A172 (cell line): Measurements from ENCODE around the gene PUM2. TPM values are rescaled to one million over a fixed set of nuclear protein-coding genes. Genes with fewer than 3 reads are reported as not detected.

Source experiments
- DNase-seq: peaks from one replicate; pipeline ENCODE4 v3.0.0-alpha.2; 2015; ENCODE audit warnings: low spot score
- total RNA-seq: library from RNA; depleted of rRNA; stranded (reverse); fragments of >200 nt; shearing (Covaris generic); gene quantifications from 2 replicates; pipeline ENCODE4 v1.2.3, GENCODE V29; 2014

PUM2 gene
- total RNA-seq, 1 experiment from 2014 or later: 19.4 TPM

DNA sequence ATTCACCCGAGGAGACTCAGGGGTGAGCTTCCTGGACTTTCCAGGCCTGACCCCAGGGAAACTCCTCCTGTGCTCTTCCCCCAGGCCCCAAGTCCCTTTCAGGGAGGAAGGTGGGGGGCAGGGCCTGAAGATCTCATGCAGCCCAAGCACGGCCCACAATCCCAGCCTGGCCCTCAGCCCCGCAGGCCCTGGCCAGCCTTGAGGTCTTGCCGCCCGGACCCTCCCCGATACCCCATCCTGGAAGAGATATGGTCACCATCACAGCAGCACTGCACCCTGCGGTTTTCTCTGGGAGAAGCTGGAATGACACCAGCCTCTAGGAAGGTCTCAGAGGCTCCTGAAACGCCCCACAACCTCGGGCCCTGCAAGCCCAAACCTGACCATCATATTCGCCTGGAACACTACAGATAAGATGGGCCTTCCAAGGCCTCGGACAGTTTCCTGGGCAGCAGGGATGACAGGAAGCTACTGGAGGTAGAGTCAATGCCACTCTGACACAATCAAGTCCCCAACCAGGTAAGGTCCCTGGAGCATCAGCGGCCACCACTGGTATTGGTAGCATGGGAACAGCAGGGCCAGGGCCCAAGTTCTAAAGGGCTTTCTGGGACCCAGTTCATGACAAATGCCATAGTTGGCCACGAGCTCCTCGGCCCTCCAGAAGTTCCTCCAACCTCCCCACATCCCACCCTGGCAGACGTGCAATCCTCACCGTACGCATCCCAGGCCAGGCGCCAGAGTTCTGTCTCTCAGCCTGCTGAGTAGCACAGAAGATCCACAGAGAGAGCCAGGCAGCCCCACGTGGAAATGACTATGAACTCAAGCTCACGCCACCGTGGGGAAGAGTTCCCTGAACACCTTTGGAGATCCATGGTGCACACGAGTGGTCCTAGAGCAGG, 134.3 kb downstream of the PUM2 start:
- no peak for DNase-seq

- no peak for DNase-seq
Observed at GRCh38 chr2:20215183-20216040, 135.2 kb downstream of the PUM2 start.

DNA sequence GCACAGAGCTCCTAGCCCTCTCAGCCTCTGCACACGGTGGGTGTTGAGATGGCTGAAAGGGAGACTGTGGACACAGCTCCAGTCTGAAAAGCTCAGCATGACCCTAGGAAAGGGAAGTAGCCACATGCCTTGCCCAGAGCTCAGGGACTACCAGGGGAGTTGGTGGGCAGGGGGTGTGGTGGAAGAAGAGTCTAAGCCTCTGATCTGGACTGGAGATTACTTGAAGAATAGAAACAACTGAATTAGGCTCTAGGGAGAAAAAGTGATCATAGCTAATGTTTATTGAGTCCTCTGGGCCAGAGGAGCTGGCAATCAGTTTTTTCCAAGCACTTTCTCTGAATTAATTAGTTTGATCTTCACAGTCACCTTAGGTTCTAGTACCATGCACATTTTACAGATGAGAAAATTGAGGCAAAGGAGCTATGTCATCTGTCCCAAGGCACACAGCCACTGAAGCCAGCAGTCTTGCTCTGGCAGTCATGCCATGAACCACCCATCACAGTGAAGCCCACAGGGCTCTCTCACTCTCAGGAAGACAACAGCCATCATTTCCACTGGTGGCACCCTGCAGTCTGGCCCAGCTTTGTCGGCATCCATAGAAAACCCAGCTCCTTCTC, 136.0 kb downstream of the PUM2 start:
- no peak for DNase-seq

DNA sequence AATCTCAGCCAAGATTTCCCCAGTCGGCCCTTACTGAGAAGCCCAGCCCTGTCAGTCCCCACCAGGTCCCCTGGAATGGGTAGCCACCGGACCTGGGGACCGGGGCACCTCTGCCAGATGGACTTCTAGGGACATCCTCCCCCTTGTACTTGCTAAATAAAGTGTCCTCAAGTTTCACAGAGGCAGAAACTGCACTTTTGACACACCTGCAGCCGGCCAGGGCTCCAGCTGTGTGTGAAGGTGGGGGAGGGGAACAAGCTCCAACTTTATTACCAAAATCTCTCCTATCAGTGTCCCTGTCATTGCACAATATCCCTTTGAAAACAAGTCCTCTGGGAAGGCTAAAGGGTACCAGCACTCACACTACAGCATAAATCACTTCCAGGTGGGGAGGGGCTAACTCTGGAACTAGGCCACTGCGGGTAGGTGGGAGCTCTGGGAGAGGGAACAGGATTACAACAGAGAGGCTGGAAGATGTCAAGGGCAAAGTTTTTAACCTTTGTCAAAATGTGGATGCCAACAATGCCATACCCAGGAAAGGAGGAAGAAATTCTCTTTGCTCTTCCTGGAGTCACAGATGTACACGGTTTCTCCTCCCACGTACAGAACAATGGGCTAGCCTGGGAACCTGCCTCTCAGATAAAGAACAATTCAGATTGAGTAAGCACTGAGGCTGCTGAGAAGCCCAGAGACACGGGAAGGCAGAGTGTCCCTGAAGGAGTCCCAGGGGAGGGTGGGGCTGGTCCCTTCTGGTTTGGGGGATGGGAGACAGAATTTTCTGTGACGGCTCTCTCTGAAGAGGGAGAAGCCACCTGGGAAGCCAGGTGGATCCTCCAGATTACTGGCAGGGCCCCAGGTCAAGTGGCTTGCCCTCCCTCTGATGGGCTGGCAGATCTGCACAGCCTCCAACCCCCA, 136.7 kb downstream of the PUM2 start:
- no peak for DNase-seq

GRCh38 chr2:20212871-20213503, 137.7 kb downstream of the PUM2 start:
- DNase-seq: no peak

- DNase-seq: no peak
Observed at GRCh38 chr2:20212459-20212870, 138.2 kb downstream of the PUM2 start.

GRCh38 chr2:20211860-20212458, 138.7 kb downstream of the PUM2 start:
- no peak for DNase-seq

DNA sequence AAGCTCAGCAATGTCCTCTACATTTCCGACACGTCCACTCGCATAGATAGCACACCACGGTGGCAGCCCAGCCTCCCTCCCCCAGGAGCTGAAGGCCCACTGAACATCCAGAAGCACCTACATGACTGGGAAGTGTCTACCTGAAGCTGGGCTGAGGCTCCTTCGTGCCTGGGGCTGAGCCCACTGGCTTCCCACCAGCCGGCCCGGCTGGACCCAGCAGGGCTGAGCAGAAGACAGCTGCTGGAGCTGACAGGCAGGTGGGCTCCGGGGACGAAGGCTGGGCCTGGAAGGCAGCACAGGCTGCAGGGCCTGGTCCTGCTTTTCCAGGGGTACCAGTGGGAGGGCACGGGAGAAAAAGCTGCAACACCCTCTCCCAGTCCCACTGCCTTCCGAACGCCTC, 139.2 kb downstream of the PUM2 start:
- DNase-seq: no peak

DNA sequence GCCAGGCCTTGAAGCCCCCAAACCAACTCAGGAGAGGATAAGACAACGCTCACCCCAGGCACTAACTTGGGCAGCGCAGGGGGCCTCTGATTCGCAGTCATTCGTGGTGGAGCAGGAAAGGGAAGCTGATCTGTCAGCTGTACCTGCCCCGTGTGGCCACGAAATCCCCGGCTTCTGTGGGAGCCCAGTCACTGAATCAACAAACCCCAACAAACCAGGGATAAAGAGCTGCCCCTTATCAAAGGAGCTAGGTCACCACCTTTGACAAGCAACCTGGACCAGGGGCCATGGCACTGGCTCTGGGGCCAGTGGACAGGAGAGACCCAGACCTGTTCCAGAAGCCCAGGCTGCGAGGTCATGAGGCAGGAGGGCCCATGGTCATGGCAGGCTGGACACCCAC, 140.2 kb downstream of the PUM2 start:
- peak; percentile 26 for DNase-seq

GRCh38 chr2:20209373-20210109, 141.1 kb downstream of the PUM2 start:
- no peak for DNase-seq

DNA sequence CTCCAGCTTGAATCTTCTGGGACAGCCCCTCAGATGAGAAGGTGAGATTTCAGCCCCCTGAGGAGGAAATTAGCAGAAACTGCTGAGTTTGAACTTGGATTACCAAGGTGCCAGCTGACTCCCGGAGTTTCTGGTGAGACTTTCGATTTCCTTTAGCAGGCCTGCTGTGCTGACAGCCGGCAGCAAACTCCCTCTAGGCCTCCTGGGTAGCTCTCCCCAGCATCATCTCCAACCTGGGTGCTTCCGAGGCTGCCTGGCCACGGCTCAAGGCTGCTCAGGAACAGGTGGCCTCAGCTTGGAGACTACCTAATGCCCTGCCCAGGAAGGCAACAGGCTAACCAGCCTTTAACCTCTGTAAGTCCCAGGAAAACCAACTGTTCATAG, 142.2 kb downstream of the PUM2 start:
- no peak for DNase-seq

DNA sequence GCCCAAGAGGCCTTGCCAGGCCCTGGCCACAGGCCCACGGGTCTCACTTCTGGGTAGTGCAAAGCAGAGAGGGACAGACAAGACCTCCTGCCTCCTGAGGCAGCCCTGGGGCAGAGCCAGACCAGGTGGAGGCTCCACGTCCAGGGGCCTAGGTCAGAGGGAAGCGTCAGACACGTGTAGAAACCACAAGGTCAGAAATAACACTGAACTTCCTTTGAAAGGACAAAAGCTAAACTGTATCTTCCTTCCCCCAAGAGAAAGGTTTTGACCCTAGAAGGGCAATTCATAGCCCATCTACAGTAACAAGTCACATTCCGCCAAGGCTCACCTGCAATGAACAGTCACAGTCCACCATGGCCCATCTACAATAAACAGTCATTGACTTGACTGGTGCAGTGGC, 143.6 kb downstream of the PUM2 start:
- no peak for DNase-seq

- DNase-seq: no peak
Observed at GRCh38 chr2:20205915-20206524, 144.6 kb downstream of the PUM2 start.

DNA sequence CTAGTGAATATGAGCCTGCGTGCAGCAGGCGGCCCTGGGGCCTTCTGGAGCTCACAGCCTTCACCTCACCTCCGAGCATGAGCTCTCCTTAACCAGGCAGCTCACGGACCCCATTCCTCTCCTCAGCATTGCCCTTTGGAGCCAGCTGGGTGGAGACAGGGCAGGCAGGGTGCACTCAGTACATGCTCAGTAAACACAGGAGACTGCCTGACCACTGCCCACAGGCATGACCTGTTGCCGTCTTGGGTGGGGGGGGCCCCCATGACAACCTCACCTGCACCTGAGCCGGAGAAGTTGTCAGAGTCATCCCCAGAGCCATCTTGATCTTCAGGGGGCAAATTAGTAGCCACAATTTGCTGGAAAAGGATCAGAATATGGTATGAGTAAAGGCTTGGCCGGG, 145.6 kb downstream of the PUM2 start:
- no peak for DNase-seq

GRCh38 chr2:20203521-20204225, 147.0 kb downstream of the PUM2 start:
- DNase-seq: no peak

- no peak for DNase-seq
Observed at GRCh38 chr2:20203072-20203471, 147.6 kb downstream of the PUM2 start.

DNA sequence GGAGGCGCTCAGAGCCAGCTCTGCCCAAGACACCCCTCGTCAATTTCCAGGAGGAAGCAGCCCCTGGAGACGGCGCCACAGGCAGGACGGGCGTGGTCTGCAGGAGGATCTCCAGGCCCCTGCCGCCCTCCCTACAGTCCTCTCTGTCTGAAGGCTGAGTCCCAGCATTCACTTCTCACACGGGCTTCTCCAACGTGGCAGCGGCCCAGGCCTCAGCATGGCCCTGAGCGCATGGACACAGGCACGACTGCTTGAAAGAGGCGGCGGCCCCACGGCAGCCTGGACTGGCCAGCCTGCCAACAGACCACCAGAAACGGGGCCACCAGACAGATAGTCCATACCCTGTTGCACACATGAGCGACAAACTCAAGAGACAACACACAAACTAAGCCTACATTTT, 149.0 kb downstream of the PUM2 start:
- no peak for DNase-seq

DNA sequence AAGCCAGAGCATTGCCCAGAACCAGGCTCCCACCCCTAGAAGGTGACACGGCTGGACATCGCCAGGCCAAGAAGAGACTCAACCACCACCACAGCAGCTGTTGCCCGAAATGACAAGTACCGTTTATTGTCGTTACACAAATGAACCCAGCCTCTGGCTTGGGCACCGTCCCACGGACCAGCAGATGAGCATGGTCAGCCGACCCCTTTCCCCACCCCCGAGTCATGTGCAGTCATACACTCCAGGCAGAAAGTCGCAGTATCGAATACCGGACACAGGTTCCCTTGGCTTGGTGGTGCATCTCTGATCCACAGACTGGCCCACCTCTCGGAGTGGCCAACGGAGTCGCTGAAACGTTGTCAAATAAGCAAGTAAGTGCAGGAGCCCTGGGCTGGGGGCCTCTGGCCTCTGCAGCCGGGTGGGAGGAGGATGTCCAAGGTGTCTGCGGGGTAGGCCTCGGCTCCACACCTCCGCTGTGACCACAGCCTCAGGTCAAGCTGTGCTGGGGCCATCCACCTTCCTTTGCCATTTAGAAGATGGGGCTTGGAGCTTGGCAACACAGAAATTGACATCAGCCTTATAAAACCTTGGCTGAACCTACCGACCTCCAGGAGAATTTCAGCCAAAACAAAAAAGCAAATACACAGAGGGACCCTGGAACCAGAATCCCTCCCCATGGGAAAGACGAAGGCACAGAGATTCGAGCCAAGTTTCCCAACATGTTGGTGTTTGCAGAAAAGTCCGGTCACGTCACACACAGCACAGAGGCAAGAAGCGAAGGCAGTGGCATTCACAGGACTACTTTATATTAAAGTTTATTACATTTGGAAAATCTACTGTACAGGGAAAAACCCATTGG, 149.7 kb downstream of the PUM2 start:
- no peak for DNase-seq
